GM12878 (cell line): Measurements from ENCODE around the gene PDZK1. TPM values are rescaled to one million over a fixed set of nuclear protein-coding genes. Genes with fewer than 3 reads are reported as not detected.

ENCODE experiments used
- ATAC-seq: fragments of 200-7000 bp; cut with Tn5 transposase; 3 replicates; pipeline ENCODE4 v1.9.1; 2020; ENCODE audit warnings: mild to moderate bottlenecking, moderate library complexity
- Bru-seq: library from RNA; stranded (reverse); fragments of 400-500 nt; gene quantifications from one replicate; lab custom pipeline; 2021; lab: Mats Ljungman, UMichigan
- BruChase-seq, 2 experiments: library from RNA; stranded (reverse); fragments of 400-500 nt; gene quantifications; one replicate each; lab custom pipeline; 2021; lab: Mats Ljungman, UMichigan
- BruUV-seq: library from RNA; stranded (reverse); fragments of 400-500 nt; replicated peaks from 2 replicates; lab custom pipeline; 2021; lab: Mats Ljungman, UMichigan
- CTCF ChIA-PET: fragments of 300-600 bp; sonication (Branson Sonifier 250); formaldehyde crosslinking; extraction: SDS; loops from one replicate; lab custom pipeline; 2021; ENCODE audit warnings: inconsistent platforms; lab: Yijun Ruan, JAX
- POLR2A ChIA-PET: fragments of 350-600 bp; formaldehyde crosslinking; extraction: SDS; loops from one replicate; lab custom pipeline; 2021; ENCODE audit warnings: inconsistent platforms; lab: Charles Lee
- RAD21 ChIA-PET: fragments of 300-600 bp; sonication (Branson Sonifier 250); formaldehyde crosslinking; loops from one replicate; lab custom pipeline; 2023; ENCODE audit warnings: antibody characterized with exemption; ENCODE audit not compliant: unreplicated experiment; lab: Charles Lee
- SMC1A ChIA-PET: fragments of 300-600 bp; sonication (Branson Sonifier 250); formaldehyde crosslinking; loops from one replicate; lab custom pipeline; 2023; ENCODE audit not compliant: unreplicated experiment, uncharacterized antibody; lab: Charles Lee
- DNase-seq: peaks from one replicate; pipeline ENCODE4 v3.0.0-alpha.2; 2011; ENCODE audit warnings: low read depth, low spot score
- FAIRE-seq: peaks from 3 replicates; lab custom pipeline; 2011; peaks lifted over from hg19 to GRCh38; lab: Jason Lieb, UNC
- H2AFZ ChIP-seq: 2 replicates; pipeline ENCODE4 v1.6.0; 2011; ENCODE audit warnings: low read depth, low read length, control low read depth; ENCODE audit not compliant: control insufficient read depth
- H3K27ac ChIP-seq: 2 replicates; pipeline ENCODE4 v1.5.1; 2011; ENCODE audit warnings: control low read depth; ENCODE audit not compliant: control insufficient read depth, insufficient read depth
- H3K27me3 ChIP-seq, 2 experiments: replicated peaks in 1 of 2; 2 replicates each; pipeline versions ENCODE4 v1.6.0 to v1.6.1; 2011; ENCODE audit warnings: low read length in 1 of 2; ENCODE audit not compliant: control insufficient read depth in 2 of 2, insufficient read depth in 2 of 2
- H3K36me3 ChIP-seq, 2 experiments: 2 replicates each; pipeline ENCODE4 v1.5.1; 2011; ENCODE audit warnings: low read length in 1 of 2; ENCODE audit not compliant: control insufficient read depth in 2 of 2, insufficient read depth in 2 of 2
- H3K4me1 ChIP-seq: 2 replicates; pipeline ENCODE4 v1.6.1; 2011; ENCODE audit warnings: mild to moderate bottlenecking, low read length, moderate library complexity, mixed read lengths; ENCODE audit not compliant: control insufficient read depth, insufficient read depth
- H3K4me2 ChIP-seq: 2 replicates; pipeline ENCODE4 v1.6.0; 2011; ENCODE audit warnings: control low read depth; ENCODE audit not compliant: control insufficient read depth, insufficient read depth
- H3K4me3 ChIP-seq: fragments of 200-600 bp; sonication (generic); 2 replicates; pipeline ENCODE4 v1.5.1; 2016
- H3K79me2 ChIP-seq: 2 replicates; pipeline ENCODE4 v1.6.0; 2011; ENCODE audit warnings: low read length; ENCODE audit not compliant: control insufficient read depth, insufficient read depth
- H3K9ac ChIP-seq: 2 replicates; pipeline ENCODE4 v1.8.0; 2011; ENCODE audit warnings: low read length, control low read depth, mixed read lengths; ENCODE audit not compliant: control insufficient read depth, insufficient read depth
- H3K9me3 ChIP-seq: replicated peaks from 3 replicates; pipeline ENCODE4 v1.5.1; 2011; ENCODE audit warnings: mild to moderate bottlenecking, low read length; ENCODE audit not compliant: control insufficient read depth, insufficient read depth
- H4K20me1 ChIP-seq: 2 replicates; pipeline ENCODE4 v1.6.0; 2011; ENCODE audit not compliant: control insufficient read depth, insufficient read depth
- CREB1 ChIP-seq: IDR thresholded peaks from 2 replicates; pipeline ENCODE4 v1.6.1; 2012; ENCODE audit warnings: low read depth, mild to moderate bottlenecking, inconsistent platforms
- ZBTB11 ChIP-seq: fragments of 450-650 bp; formaldehyde crosslinking; IDR thresholded peaks from 2 replicates; pipeline ENCODE4 v1.5.0; 2022; ENCODE audit warnings: mild to moderate bottlenecking, missing genetic modification characterization
- WGBS: methylation state at CpG from one replicate; pipeline ENCODE4 v1.1.6; 2016; ENCODE audit warnings: low lambda C conversion rate; ENCODE audit not compliant: insufficient replicate concordance, insufficient coverage; ENCODE audit errors: missing lambda C conversion rate; 5-methylcytosine and 5-hydroxymethylcytosine counted together
- in situ Hi-C: fragments of 300-500 bp; cut with MboI; formaldehyde crosslinking; loops from 9 replicates; pipeline ENCODE4 v1.14.3; 2018; ENCODE audit warnings: mixed read lengths
- intact Hi-C: fragments of 100-400 bp; cut with micrococcal nuclease; formaldehyde crosslinking; loops from one replicate; pipeline ENCODE4 v1.14.2; 2022; ENCODE audit not compliant: unreplicated experiment
- long read RNA-seq, 2 experiments: library from polyadenylated mRNA; unstranded; transcript quantifications; one replicate each; pipeline ENCODE4 v2.0.0, GENCODE V29; 2019 to 2020
- polyA minus RNA-seq, 3 experiments: library from RNA; depleted of rRNA, polyadenylated mRNA; stranded (reverse); fragments of >200 nt; gene quantifications; 2 replicates each; pipeline ENCODE4 v1.2.3, GENCODE V29; 2011
- polyA plus RNA-seq, 11 experiments: library from polyadenylated mRNA; depleted of rRNA in 4 of 11; unstranded in 6 of 11; stranded (reverse) in 5 of 11; fragments of >200 nt; fragmentation: Nextera tagmentation in 4 of 11; fragmentation: Illumina TruSeq in 1 of 11; extraction: Ambion mirVana in 4 of 11; extraction: Trizol in 1 of 11; gene quantifications; 1 replicate in 1 of 11; 2 replicates in 10 of 11; pipeline versions ENCODE4 v1.2.1 to v1.2.3, GENCODE V29; 2011 to 2016; ENCODE audit warnings: inconsistent platforms in 2 of 11, missing spikeins in 2 of 11, low read depth in 1 of 11
- total RNA-seq, 4 experiments: library from RNA; depleted of rRNA in 3 of 4; stranded (reverse); fragments of >200 nt in 3 of 4; fragmentation: Illumina TruSeq in 1 of 4; extraction: Trizol in 1 of 4; gene quantifications; 2 replicates each; pipeline versions ENCODE4 v1.2.1 to v1.2.3, GENCODE V29; 2013 to 2021
- TF ChIP-seq, protein P1 (sequence below): fragments of 150-350 bp; IDR thresholded peaks from 2 replicates; pipeline ENCODE4 v1.6.1; 2014; ENCODE audit warnings: mild to moderate bottlenecking, low read depth, low read length

The PDZK1 gene
- 0.61 and 1.2 TPM in 2 replicates for total RNA-seq (2013; cell fraction: nucleolus; rRNA removed)
- 0.16 and 0.68 TPM in 2 replicates for total RNA-seq (2014; rRNA removed)
- total RNA-seq (2014; rRNA removed; fragmentation: Illumina TruSeq; extraction: Trizol), result 0.14 and 0.31 TPM in 2 replicates
- 0.10 TPM in 1 of 2 replicates, not detected in the other for total RNA-seq (2021)
- polyA plus RNA-seq (2011; ENCODE audit: low read depth), result 0.21 TPM
- polyA plus RNA-seq (2011; rRNA removed), result 5.0 and 8.9 TPM in 2 replicates
- polyA plus RNA-seq (2011; cell fraction: cytosol; rRNA removed), result 1.6 and 2.2 TPM in 2 replicates
- 3.7 and 4.3 TPM in 2 replicates for polyA plus RNA-seq (2011; cell fraction: nucleus; rRNA removed)
- polyA plus RNA-seq (2012), result 0.52 and 0.99 TPM in 2 replicates
- polyA plus RNA-seq (2014; fragmentation: Illumina TruSeq; extraction: Trizol), result 0.16 and 0.26 TPM in 2 replicates
- under 1 TPM; 0.31 to 0.35 TPM for polyA plus RNA-seq (2014; fragmentation: Nextera tagmentation; extraction: Ambion mirVana)
- 0.09 and 0.20 TPM in 2 replicates for polyA plus RNA-seq (2014; rRNA removed)
- under 1 TPM; 0.29 to 0.34 TPM for polyA plus RNA-seq (2016; fragmentation: Nextera tagmentation; extraction: Ambion mirVana)
- polyA minus RNA-seq (2011; rRNA and poly(A)+ RNA removed), result 1.8 and 2.5 TPM in 2 replicates
- 0.52 and 1.5 TPM in 2 replicates for polyA minus RNA-seq (2011; cell fraction: cytosol; rRNA and poly(A)+ RNA removed)
- 0.73 and 1.1 TPM in 2 replicates for polyA minus RNA-seq (2011; cell fraction: nucleus; rRNA and poly(A)+ RNA removed)
- percentile 24 among the genes with signal in this experiment for Bru-seq, nascent RNA
- percentile 33 among the genes with signal in this experiment for BruChase-seq, experiment 1, labeled RNA remaining after a 6-hour chase
- BruChase-seq, experiment 2, labeled RNA remaining after a 2-hour chase, result percentile 36 among the genes with signal in this experiment
- long read RNA-seq, experiment 1, partial matches to known transcripts, result 0 of 1 reads
- long read RNA-seq, experiment 1, other reads (novel, unspliced or antisense), result 1 of 1 reads
- long read RNA-seq, experiment 2, partial matches to known transcripts, result 0 of 8 reads
- long read RNA-seq, experiment 2, other reads (novel, unspliced or antisense), result 7 of 8 reads

GRCh38 chr1:145707183-145707867, at the start of gene PDZK1:
Gene PDZK1 (minus strand): TSS chr1:145707368. CDS start chr1:145688021, 19,347 bp downstream.
- CTCF ChIA-PET, result interaction anchor here (1.3 kb wide), 1 partner anchor 8 kb away, joined by 5 read pairs; no protein-coding TSS in a partner anchor

More at GRCh38 chr1:145707183-145707867, at the start of gene PDZK1:
- ChIA-PET POLR2A (interaction anchor here (0.5 kb wide), 1 partner anchor 180 kb away, joined by 3 read pairs; no protein-coding TSS in a partner anchor), SMC1A (no interaction called here)
- in situ Hi-C loops, result no loop called here
- H3K4me2 ChIP-seq, result 0 out of 2 replicates have a peak within 1 kb of the TSS, but pooled peaks have one; percentile 27
- H3K4me3 ChIP-seq, result no peak within 1 kb of the TSS
- FAIRE-seq, result no peak
- no TSS peak for BruUV-seq
- H3K27me3 ChIP-seq, result no peaks in the 10 kb centered on the region
- no peak within 1 kb of the TSS for H2AFZ ChIP-seq
- H4K20me1 ChIP-seq, result no peaks in the 10 kb centered on the region
- H3K79me2 ChIP-seq, result no peaks in the 10 kb centered on the region
- no peak within 1 kb of the TSS for H3K9ac ChIP-seq
- H3K4me1 ChIP-seq, result peaks cover 6% of the 10 kb centered on the region
- intact Hi-C loops, result no loop called here
- H3K36me3 ChIP-seq, result no peaks in the 10 kb centered on the region
- no peak within 1 kb of the TSS for H3K27ac ChIP-seq
- no peaks in the 10 kb centered on the region for H3K9me3 ChIP-seq
- no peak for TF ChIP-seq ZBTB11 (CRISPR knock-in tag)
- TF ChIP-seq CREB1, result no peak
- TF ChIP-seq, protein P1, sequence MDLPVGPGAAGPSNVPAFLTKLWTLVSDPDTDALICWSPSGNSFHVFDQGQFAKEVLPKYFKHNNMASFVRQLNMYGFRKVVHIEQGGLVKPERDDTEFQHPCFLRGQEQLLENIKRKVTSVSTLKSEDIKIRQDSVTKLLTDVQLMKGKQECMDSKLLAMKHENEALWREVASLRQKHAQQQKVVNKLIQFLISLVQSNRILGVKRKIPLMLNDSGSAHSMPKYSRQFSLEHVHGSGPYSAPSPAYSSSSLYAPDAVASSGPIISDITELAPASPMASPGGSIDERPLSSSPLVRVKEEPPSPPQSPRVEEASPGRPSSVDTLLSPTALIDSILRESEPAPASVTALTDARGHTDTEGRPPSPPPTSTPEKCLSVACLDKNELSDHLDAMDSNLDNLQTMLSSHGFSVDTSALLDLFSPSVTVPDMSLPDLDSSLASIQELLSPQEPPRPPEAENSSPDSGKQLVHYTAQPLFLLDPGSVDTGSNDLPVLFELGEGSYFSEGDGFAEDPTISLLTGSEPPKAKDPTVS, result no peak
- TF ChIP-seq, all 136 proteins: peak for 0
- 72% methylated on average over 9 of the region's 9 CpGs for WGBS
- ATAC-seq, result no peak; the same call in 2 of the 3 replicates
- RAD21 ChIA-PET, result no interaction called here
- DNase-seq, result no peak
